22Rv1 (cell line): ENCODE data around the gene ITGB2.

Source experiments
- H3K27ac ChIP-seq: fragments of 450-650 bp; 2 replicates; pipeline ENCODE4 v1.5.1; 2017
- ZFX ChIP-seq: fragments of 450-650 bp; IDR thresholded peaks from 2 replicates; pipeline ENCODE4 v1.6.1; 2017; ENCODE audit warnings: antibody characterized with exemption, borderline replicate concordance
- TF ChIP-seq, protein P1 (sequence below): fragments of 450-650 bp; IDR thresholded peaks from 2 replicates; pipeline ENCODE4 v1.5.1; 2017; ENCODE audit warnings: mild to moderate bottlenecking

The ITGB2 gene

DNA sequence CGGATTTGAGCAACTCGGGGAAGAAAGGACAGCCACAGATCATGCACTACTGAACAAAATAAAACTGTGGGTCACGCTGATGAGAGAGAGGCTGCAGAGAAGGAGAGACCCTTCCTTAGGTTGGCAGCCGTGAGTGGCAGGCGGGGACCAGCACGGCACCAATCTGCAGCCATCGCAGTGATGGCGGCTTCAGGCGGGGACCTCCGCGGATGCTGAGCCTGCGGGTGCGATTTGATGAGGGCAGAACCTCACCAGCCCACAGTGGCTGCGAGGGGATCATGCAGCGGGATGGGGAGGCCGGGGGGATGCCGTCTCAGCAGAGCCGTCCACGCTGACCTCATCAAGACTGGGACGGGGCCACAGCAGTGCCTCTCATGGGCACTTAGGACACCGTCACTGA is 11.8 kb downstream of the ITGB2 start:
- TF ChIP-seq ZFX = no peak
- TF ChIP-seq, protein P1, sequence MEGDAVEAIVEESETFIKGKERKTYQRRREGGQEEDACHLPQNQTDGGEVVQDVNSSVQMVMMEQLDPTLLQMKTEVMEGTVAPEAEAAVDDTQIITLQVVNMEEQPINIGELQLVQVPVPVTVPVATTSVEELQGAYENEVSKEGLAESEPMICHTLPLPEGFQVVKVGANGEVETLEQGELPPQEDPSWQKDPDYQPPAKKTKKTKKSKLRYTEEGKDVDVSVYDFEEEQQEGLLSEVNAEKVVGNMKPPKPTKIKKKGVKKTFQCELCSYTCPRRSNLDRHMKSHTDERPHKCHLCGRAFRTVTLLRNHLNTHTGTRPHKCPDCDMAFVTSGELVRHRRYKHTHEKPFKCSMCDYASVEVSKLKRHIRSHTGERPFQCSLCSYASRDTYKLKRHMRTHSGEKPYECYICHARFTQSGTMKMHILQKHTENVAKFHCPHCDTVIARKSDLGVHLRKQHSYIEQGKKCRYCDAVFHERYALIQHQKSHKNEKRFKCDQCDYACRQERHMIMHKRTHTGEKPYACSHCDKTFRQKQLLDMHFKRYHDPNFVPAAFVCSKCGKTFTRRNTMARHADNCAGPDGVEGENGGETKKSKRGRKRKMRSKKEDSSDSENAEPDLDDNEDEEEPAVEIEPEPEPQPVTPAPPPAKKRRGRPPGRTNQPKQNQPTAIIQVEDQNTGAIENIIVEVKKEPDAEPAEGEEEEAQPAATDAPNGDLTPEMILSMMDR = no peak
- H3K27ac ChIP-seq = no peak overlapping the region

DNA sequence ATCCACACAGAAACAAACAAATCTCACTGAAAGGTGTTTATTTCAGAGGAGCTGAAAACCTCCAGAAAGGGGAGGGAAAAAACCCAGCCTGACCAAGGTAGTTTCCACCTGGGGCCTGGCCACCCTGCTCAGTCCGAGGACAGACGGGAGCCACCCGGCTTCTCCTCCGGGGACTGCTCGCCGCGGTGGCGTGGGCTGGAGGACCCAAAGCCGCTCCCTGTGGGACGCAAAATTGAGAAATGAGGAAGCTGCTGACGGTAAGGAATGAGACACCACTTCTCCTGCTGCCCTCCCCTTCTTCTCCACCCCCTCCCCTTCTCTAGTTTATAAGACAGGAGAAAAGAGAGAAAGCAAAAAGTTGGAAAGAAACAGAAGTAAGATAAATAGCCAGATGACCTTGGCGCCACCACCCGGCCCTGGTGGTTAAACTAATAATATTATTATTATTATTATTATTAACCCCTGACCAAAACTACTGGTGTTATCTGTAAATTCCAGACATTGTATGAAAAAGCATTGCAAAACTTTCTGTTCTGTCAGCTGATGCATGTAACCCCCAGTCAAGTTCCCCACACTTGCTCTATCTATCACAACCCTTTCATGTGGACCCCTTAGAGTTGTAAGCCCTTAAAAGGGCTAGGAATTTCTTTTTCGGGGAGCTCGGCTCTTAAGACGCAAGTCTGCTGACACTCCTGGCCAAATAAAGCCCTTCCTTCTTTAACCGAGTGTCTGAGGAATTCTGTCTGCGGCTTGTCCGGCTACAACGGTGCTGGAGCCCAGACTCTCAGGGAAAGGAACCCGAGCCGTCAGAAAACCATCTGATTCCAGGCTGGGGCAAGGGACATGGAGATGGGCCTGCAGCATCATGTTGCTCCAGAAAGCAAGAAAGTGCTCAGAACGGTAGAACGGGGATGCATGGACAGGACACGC is 12.5 kb downstream of the ITGB2 start:
- no peak overlapping the region for H3K27ac ChIP-seq
- TF ChIP-seq ZFX = no peak
- TF ChIP-seq, protein P1 = no peak

DNA sequence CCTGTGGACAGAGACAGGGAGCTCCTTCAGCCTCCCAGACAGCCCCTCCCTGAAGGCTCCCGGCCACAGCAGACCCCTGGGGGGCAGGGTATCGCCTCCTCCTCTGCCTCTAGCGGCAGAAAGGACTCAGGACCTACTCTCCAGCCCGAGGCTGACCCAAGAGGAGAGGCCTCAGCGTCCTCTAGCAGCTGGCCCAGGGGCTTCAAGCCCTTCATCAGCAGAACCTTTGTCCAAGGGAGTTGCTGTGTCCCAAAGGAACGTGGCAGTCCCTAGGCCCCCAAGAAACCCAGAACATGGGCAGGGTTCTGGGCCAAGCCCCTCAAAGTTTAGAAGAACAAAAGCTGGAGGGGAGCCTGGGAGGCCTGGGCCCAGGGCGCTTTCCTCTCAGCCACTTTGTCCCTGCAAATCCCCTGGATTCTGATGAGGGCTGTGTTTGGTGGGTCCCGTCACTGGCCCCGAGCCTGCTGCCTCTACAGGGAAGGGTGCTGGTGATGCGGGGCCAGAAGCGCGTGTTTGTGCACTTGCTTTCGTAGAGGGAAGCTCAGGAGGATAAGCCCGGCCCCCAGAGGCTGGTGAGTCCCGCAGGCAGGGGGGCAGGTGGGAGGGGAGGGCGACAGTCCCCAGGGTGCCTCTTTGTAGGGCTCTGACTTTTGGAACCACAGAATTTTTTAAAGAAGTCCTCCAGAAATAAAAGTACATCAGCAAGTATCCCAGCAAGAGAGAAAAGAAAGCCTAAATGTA is 13.3 kb downstream of the ITGB2 start:
- TF ChIP-seq, protein P1 = no peak
- no peak for TF ChIP-seq ZFX
- H3K27ac ChIP-seq = no peak overlapping the region

DNA sequence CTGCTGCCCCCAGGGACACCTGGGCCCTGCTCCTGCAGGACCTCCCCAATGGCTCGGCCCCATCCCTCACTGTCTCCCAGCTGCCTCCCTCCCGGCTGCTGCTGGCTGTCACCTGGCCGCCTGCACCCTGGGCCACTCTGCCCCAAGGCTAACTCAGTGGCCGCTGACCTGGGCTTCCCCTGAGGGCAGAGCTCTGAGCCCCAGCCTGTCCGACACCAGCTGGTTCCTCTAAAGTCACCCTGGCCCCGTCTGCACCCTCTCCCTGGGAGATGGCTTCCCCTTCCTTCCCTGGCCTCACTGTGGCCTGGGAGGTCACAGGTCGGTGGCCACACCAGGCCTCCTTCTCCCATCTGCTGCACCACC is 15.0 kb downstream of the ITGB2 start:
- no peak overlapping the region for H3K27ac ChIP-seq

DNA sequence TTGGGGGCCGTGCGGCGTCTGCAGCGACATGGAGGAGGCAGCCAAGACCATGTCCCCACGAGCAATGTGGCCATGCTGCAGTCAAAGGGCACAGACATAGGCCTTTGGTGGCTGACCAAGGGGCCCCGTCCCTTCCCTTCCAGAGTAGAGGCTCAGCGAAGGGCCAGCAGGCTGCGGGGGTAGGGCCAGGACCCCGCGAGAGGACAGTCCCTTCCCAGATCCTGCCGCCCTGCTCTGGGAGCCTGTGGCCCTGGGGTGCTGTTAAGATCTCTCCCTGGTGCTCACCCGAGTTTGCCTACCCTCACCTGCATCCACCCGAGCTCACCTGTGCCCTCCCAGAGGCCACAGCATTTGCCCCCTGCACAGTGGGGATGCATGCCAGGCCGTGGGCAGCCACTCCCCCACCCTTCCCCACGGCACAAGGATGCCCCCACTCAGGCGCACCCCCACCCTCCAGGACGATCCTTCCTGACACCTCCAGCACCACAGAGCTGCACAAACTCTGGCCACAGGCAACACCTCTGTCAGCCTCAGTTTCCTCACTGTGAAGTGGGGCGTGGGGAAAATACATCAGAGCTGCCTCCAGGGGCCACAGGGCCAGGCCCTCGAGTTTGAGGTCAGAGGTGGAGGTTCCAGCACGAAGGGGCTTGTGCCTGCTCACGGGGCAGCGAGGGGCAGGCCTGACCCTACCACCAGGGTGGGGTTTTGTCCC is 15.5 kb downstream of the ITGB2 start:
- TF ChIP-seq, protein P1 = no peak
- no peak overlapping the region for H3K27ac ChIP-seq

More for the DNA sequence above, 15.0 kb downstream of the ITGB2 start:
- TF ChIP-seq, protein P1 = no peak
- no peak for TF ChIP-seq ZFX

DNA sequence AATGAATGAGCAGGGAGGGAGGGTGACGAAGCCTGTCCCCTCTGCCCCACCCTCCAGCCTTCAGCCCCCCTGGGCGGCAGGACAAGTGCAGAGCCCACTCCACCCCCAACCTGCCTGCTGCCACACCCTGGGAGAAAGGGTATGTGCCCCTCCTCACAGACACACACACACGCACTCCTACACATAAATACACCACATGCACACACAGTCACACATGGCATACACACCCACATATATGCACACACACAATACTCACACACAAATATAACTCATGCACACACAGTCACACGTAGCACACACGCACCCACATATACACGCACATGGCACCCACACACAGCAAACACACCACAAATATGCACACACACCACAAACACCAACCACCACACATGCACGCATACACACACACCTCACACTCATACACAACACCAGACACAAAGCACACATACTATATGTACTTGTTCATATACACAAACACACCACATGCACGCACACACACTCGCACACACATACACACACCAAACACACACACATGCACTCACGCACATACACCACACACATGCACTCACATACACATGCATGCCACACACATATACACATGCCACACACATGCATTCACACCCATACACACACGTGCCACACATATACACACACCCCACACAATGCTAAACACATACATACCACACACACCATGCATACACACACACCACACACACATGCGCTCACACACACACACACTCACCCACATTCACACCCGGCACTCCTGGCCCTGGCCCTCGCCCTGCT is 16.4 kb downstream of the ITGB2 start:
- H3K27ac ChIP-seq = no peak overlapping the region
- TF ChIP-seq ZFX = no peak
- TF ChIP-seq, protein P1 = no peak
